ENCODE data around the gene SCFD2.

SCFD2 gene

GRCh38 chr4:52942936-52943335 is 422.9 kb downstream of the SCFD2 start:
- H3K9me3 Mint-ChIP-seq = no peaks in the 10 kb centered on the region
- H3K36me3 Mint-ChIP-seq (ENCODE audit: low read depth) = no peaks in the 10 kb centered on the region
- TF ChIP-seq CTCF (IDR thresholded peaks at IDR 0.05; ENCODE audit: unreplicated experiment in 3 of 3) = no peak
- no peak overlapping the region for H3K4me3 Mint-ChIP-seq
- no peaks in the 10 kb centered on the region for H3K27me3 Mint-ChIP-seq (ENCODE audit: low read depth)
- peak overlapping the region; percentile 22 to 83 (median 79) for H3K27ac Mint-ChIP-seq
- H3K4me1 Mint-ChIP-seq = peaks cover 77% of the 10 kb centered on the region

- peak overlapping the region in 1 of 3 experiments; percentile 79 for H3K27ac Mint-ChIP-seq
- no peak for TF ChIP-seq CTCF (IDR thresholded peaks at IDR 0.05; ENCODE audit: unreplicated experiment in 3 of 3)
- H3K4me1 Mint-ChIP-seq = peaks cover 68% of the 10 kb centered on the region
Measured at GRCh38 chr4:52941450-52941849, 424.4 kb downstream of the SCFD2 start.

GRCh38 chr4:52939739-52940138 is 426.1 kb downstream of the SCFD2 start:
- no peak for TF ChIP-seq CTCF (IDR thresholded peaks at IDR 0.05; ENCODE audit: unreplicated experiment in 3 of 3)
- H3K4me3 Mint-ChIP-seq = peak overlapping the region in 1 of 3 experiments; percentile 64
- H3K36me3 Mint-ChIP-seq (ENCODE audit: low read depth) = no peaks in the 10 kb centered on the region
- peak overlapping the region in 2 of 3 experiments; percentile 54 to 70 for H3K27ac Mint-ChIP-seq
- H3K9me3 Mint-ChIP-seq = no peaks in the 10 kb centered on the region
- H3K27me3 Mint-ChIP-seq (ENCODE audit: low read depth) = no peaks in the 10 kb centered on the region
- peaks cover 56% of the 10 kb centered on the region for H3K4me1 Mint-ChIP-seq

More at GRCh38 chr4:52941450-52941849, 424.4 kb downstream of the SCFD2 start:
- no peaks in the 10 kb centered on the region for H3K27me3 Mint-ChIP-seq (ENCODE audit: low read depth)
- no peaks in the 10 kb centered on the region for H3K9me3 Mint-ChIP-seq
- H3K4me3 Mint-ChIP-seq = no peak overlapping the region
- no peaks in the 10 kb centered on the region for H3K36me3 Mint-ChIP-seq (ENCODE audit: low read depth)

GRCh38 chr4:52939325-52939724 is 426.5 kb downstream of the SCFD2 start:
- H3K4me1 Mint-ChIP-seq = peaks cover 54% of the 10 kb centered on the region

GRCh38 chr4:52937829-52938228 is 428.0 kb downstream of the SCFD2 start:
- H3K27ac Mint-ChIP-seq = no peak overlapping the region
- H3K4me3 Mint-ChIP-seq = no peak overlapping the region
- peaks cover 56% of the 10 kb centered on the region for H3K4me1 Mint-ChIP-seq
- H3K27me3 Mint-ChIP-seq (ENCODE audit: low read depth) = no peaks in the 10 kb centered on the region
- H3K9me3 Mint-ChIP-seq = no peaks in the 10 kb centered on the region
- no peaks in the 10 kb centered on the region for H3K36me3 Mint-ChIP-seq (ENCODE audit: low read depth)
- TF ChIP-seq CTCF (IDR thresholded peaks at IDR 0.05; ENCODE audit: unreplicated experiment in 3 of 3) = no peak

More at GRCh38 chr4:52939325-52939724, 426.5 kb downstream of the SCFD2 start:
- peak overlapping the region in 2 of 3 experiments; percentile 54 to 70 for H3K27ac Mint-ChIP-seq
- no peaks in the 10 kb centered on the region for H3K36me3 Mint-ChIP-seq (ENCODE audit: low read depth)
- peak overlapping the region in 1 of 3 experiments; percentile 64 for H3K4me3 Mint-ChIP-seq
- H3K27me3 Mint-ChIP-seq (ENCODE audit: low read depth) = no peaks in the 10 kb centered on the region
- no peaks in the 10 kb centered on the region for H3K9me3 Mint-ChIP-seq
- no peak for TF ChIP-seq CTCF (IDR thresholded peaks at IDR 0.05; ENCODE audit: unreplicated experiment in 3 of 3)

GRCh38 chr4:52936729-52937128 is 429.1 kb downstream of the SCFD2 start:
- H3K27ac Mint-ChIP-seq = peak overlapping the region in 2 of 3 experiments; percentile 4 to 10
- no peak overlapping the region for H3K4me3 Mint-ChIP-seq
- TF ChIP-seq CTCF (IDR thresholded peaks at IDR 0.05; ENCODE audit: unreplicated experiment in 3 of 3) = no peak
- no peaks in the 10 kb centered on the region for H3K27me3 Mint-ChIP-seq (ENCODE audit: low read depth)
- H3K9me3 Mint-ChIP-seq = no peaks in the 10 kb centered on the region
- no peaks in the 10 kb centered on the region for H3K36me3 Mint-ChIP-seq (ENCODE audit: low read depth)
- H3K4me1 Mint-ChIP-seq = peaks cover 56% of the 10 kb centered on the region

Data from nephron (organoid).